Activated CD8-positive, alpha-beta T cell treated with anti-CD3 and anti-CD28 coated beads, Interleukin-2, amount 10 ng/mL, durations not matched to agents 7 days and 5 days (primary cell): ENCODE data around the gene BHMT2. TPM values are rescaled to one million over a fixed set of nuclear protein-coding genes. Genes with fewer than 3 reads are reported as not detected.
A peak's percentile ranks its signal among the peaks of the same experiment; 100 is the strongest.

Experiments
- ATAC-seq: fragments of 150-1000 bp; cut with Tn5 transposase; one replicate; pipeline ENCODE4 v1.10.0; 2021; ENCODE audit warnings: moderate library complexity
- CTCF ChIA-PET: fragments of 350-600 bp; sonication (Branson Sonifier 250); formaldehyde crosslinking; loops from one replicate; lab custom pipeline; 2021; ENCODE audit warnings: antibody characterized with exemption; lab: Charles Lee
- POLR2A ChIA-PET: fragments of 350-600 bp; sonication (Branson Sonifier 250); formaldehyde crosslinking; loops from one replicate; lab custom pipeline; 2021; ENCODE audit warnings: antibody characterized with exemption; lab: Charles Lee
- DNase-seq: peaks from one replicate; pipeline ENCODE4 v3.0.0-alpha.2; 2020
- H3K27ac Mint-ChIP-seq: one replicate; pipeline ENCODE4 v1.8.0; 2021; ENCODE audit warnings: mild to moderate bottlenecking, mixed read lengths
- H3K27me3 Mint-ChIP-seq: one replicate; pipeline ENCODE4 v1.8.0; 2021; ENCODE audit warnings: low read depth, mixed read lengths
- H3K36me3 Mint-ChIP-seq: one replicate; pipeline ENCODE4 v1.8.0; 2021; ENCODE audit warnings: low read depth, mixed read lengths
- H3K4me1 Mint-ChIP-seq: one replicate; pipeline ENCODE4 v1.8.0; 2021; ENCODE audit warnings: low read depth, mixed read lengths
- H3K4me3 Mint-ChIP-seq: one replicate; pipeline ENCODE4 v1.8.0; 2021; ENCODE audit warnings: mild to moderate bottlenecking, mixed read lengths
- H3K9me3 Mint-ChIP-seq: one replicate; pipeline ENCODE4 v1.8.0; 2022; ENCODE audit warnings: mixed read lengths; ENCODE audit not compliant: insufficient read depth
- total RNA-seq, 2 experiments: library from RNA; stranded (reverse); gene quantifications; one replicate each; pipeline ENCODE4 v1.2.3, GENCODE V29; 2021

The BHMT2 gene
- total RNA-seq, 2 experiments from 2014 or later = not detected

GRCh38 chr5:79107020-79107796 is 37.6 kb downstream of the BHMT2 start:
- DNase-seq (no peak), ATAC-seq (no peak)
- POLR2A ChIA-PET = no interaction called here
- no peaks in the 10 kb centered on the region for H3K36me3 Mint-ChIP-seq
- no peak overlapping the region for H3K4me3 Mint-ChIP-seq
- H3K9me3 Mint-ChIP-seq = no peaks in the 10 kb centered on the region
- peaks cover 36% of the 10 kb centered on the region for H3K27me3 Mint-ChIP-seq
- CTCF ChIA-PET = interaction anchor here (0.7 to 3.8 kb wide), 4 partner anchors 26 to 136 kb away, joined by 4 to 45 read pairs (median 13); no protein-coding TSS in a partner anchor
- H3K4me1 Mint-ChIP-seq = peaks cover 8% of the 10 kb centered on the region
- no peak overlapping the region for H3K27ac Mint-ChIP-seq

- POLR2A ChIA-PET = no interaction called here
- DNase-seq (no peak), ATAC-seq (no peak)
- CTCF ChIA-PET = interaction anchor here (3.8 kb wide), 1 partner anchor 25 kb away, joined by 22 read pairs; no protein-coding TSS in a partner anchor
- no peak overlapping the region for H3K27ac Mint-ChIP-seq
- peaks cover 8% of the 10 kb centered on the region for H3K4me1 Mint-ChIP-seq
- peaks cover 44% of the 10 kb centered on the region for H3K27me3 Mint-ChIP-seq
- no peak overlapping the region for H3K4me3 Mint-ChIP-seq
- no peaks in the 10 kb centered on the region for H3K9me3 Mint-ChIP-seq
- no peaks in the 10 kb centered on the region for H3K36me3 Mint-ChIP-seq
Observed at GRCh38 chr5:79108086-79108485, 38.5 kb downstream of the BHMT2 start.

- Mint-ChIP-seq H3K9me3 (no peaks in the 10 kb centered on the region), H3K36me3 (no peaks in the 10 kb centered on the region), H3K27ac (no peak overlapping the region), H3K27me3 (peaks cover 47% of the 10 kb centered on the region), H3K4me3 (no peak overlapping the region), H3K4me1 (peaks cover 8% of the 10 kb centered on the region)
- ATAC-seq (no peak), DNase-seq (no peak)
- CTCF ChIA-PET = interaction anchor here (1.1 to 3.8 kb wide), 2 partner anchors 24 to 84 kb away, joined by 7 to 22 read pairs; no protein-coding TSS in a partner anchor
- POLR2A ChIA-PET = no interaction called here
Observed at GRCh38 chr5:79108792-79109191, 39.2 kb downstream of the BHMT2 start.

- DNase-seq = peak; percentile 32
- Mint-ChIP-seq H3K9me3 (no peaks in the 10 kb centered on the region), H3K27me3 (peaks cover 50% of the 10 kb centered on the region), H3K4me3 (no peak overlapping the region), H3K4me1 (peaks cover 8% of the 10 kb centered on the region), H3K27ac (no peak overlapping the region), H3K36me3 (no peaks in the 10 kb centered on the region)
- ATAC-seq = no peak
- POLR2A ChIA-PET = no interaction called here
- CTCF ChIA-PET = interaction anchor here (1.1 kb wide), 1 partner anchor 85 kb away, joined by 7 read pairs; no protein-coding TSS in a partner anchor
Observed at GRCh38 chr5:79109527-79110492, 40.2 kb downstream of the BHMT2 start.

- H3K27me3 Mint-ChIP-seq = peaks cover 52% of the 10 kb centered on the region
- no peak for DNase-seq
- H3K4me1 Mint-ChIP-seq = peaks cover 8% of the 10 kb centered on the region
- H3K36me3 Mint-ChIP-seq = no peaks in the 10 kb centered on the region
- no peaks in the 10 kb centered on the region for H3K9me3 Mint-ChIP-seq
- ChIA-PET POLR2A (no interaction called here), CTCF (no interaction called here)
- H3K27ac Mint-ChIP-seq = no peak within 1 kb of the TSS
- ATAC-seq = no peak
- no peak within 1 kb of the TSS for H3K4me3 Mint-ChIP-seq
Observed at GRCh38 chr5:79111387-79111959, 41.9 kb downstream of the BHMT2 start, which contains the start of gene BHMT. Gene BHMT, plus strand, starts transcription at chr5:79111809. Its CDS starts 77 bp downstream, at chr5:79111886.

- POLR2A ChIA-PET = no interaction called here
- Mint-ChIP-seq H3K27ac (no peak overlapping the region), H3K4me1 (peaks cover 4% of the 10 kb centered on the region), H3K9me3 (no peaks in the 10 kb centered on the region), H3K4me3 (no peak overlapping the region), H3K27me3 (peaks cover 47% of the 10 kb centered on the region), H3K36me3 (no peaks in the 10 kb centered on the region)
- CTCF ChIA-PET = interaction anchor here (1.4 kb wide), 1 partner anchor 88 kb away, joined by 4 read pairs; no protein-coding TSS in a partner anchor
- ATAC-seq = no peak
- DNase-seq = no peak
Observed at GRCh38 chr5:79111960-79112702, 42.6 kb downstream of the BHMT2 start.

GRCh38 chr5:79112703-79113058 is 43.1 kb downstream of the BHMT2 start:
- Mint-ChIP-seq H3K27ac (no peak overlapping the region), H3K27me3 (peaks cover 44% of the 10 kb centered on the region), H3K36me3 (no peaks in the 10 kb centered on the region), H3K4me1 (peaks cover 2% of the 10 kb centered on the region), H3K4me3 (no peak overlapping the region), H3K9me3 (no peaks in the 10 kb centered on the region)
- ATAC-seq (no peak), DNase-seq (no peak)
- ChIA-PET POLR2A (no interaction called here), CTCF (interaction anchor here (1.4 kb wide), 1 partner anchor 88 kb away, joined by 4 read pairs; no protein-coding TSS in a partner anchor)

GRCh38 chr5:79119486-79119885 is 49.9 kb downstream of the BHMT2 start:
- Mint-ChIP-seq H3K27ac (no peak overlapping the region), H3K4me3 (no peak overlapping the region), H3K9me3 (no peaks in the 10 kb centered on the region), H3K4me1 (no peaks in the 10 kb centered on the region), H3K27me3 (peaks cover 11% of the 10 kb centered on the region), H3K36me3 (no peaks in the 10 kb centered on the region)
- ATAC-seq (no peak), DNase-seq (no peak)
- CTCF ChIA-PET = interaction anchor here (0.9 to 4.9 kb wide), 3 partner anchors 13 to 98 kb away, joined by 3 to 46 read pairs (median 4); no protein-coding TSS in a partner anchor
- POLR2A ChIA-PET = no interaction called here

GRCh38 chr5:79120221-79120620 is 50.7 kb downstream of the BHMT2 start:
- no peak overlapping the region for H3K27ac Mint-ChIP-seq
- CTCF ChIA-PET = interaction anchor here (0.9 to 4.9 kb wide), 4 partner anchors 12 to 99 kb away, joined by 3 to 46 read pairs (median 4); no protein-coding TSS in a partner anchor
- ATAC-seq = no peak
- POLR2A ChIA-PET = no interaction called here
- no peaks in the 10 kb centered on the region for H3K4me1 Mint-ChIP-seq
- peaks cover 10% of the 10 kb centered on the region for H3K27me3 Mint-ChIP-seq
- H3K9me3 Mint-ChIP-seq = no peaks in the 10 kb centered on the region
- H3K36me3 Mint-ChIP-seq = no peaks in the 10 kb centered on the region
- DNase-seq = no peak
- no peak overlapping the region for H3K4me3 Mint-ChIP-seq

- DNase-seq = no peak
- Mint-ChIP-seq H3K9me3 (no peaks in the 10 kb centered on the region), H3K36me3 (no peaks in the 10 kb centered on the region), H3K27me3 (peaks cover 7% of the 10 kb centered on the region), H3K4me3 (no peak overlapping the region), H3K27ac (no peak overlapping the region), H3K4me1 (no peaks in the 10 kb centered on the region)
- CTCF ChIA-PET = interaction anchor here (0.8 to 1.8 kb wide), 2 partner anchors 10 to 98 kb away, joined by 5 to 11 read pairs; no protein-coding TSS in a partner anchor
- ATAC-seq = no peak
- POLR2A ChIA-PET = no interaction called here
Observed at GRCh38 chr5:79122973-79123372, 53.4 kb downstream of the BHMT2 start.
